CD4-positive, alpha-beta memory T cell (primary cell): ENCODE results near the gene MAB21L3. TPM values are rescaled to one million over a fixed set of nuclear protein-coding genes. Genes with fewer than 3 reads are reported as not detected.

Experiments
- CTCF ChIA-PET: fragments of 350-600 bp; sonication (Branson Sonifier 250); formaldehyde crosslinking; loops from one replicate; lab custom pipeline; 2021; ENCODE audit warnings: inconsistent platforms; ENCODE audit not compliant: partially characterized antibody; lab: Charles Lee
- POLR2A ChIA-PET: fragments of 350-600 bp; sonication (Branson Sonifier 250); formaldehyde crosslinking; loops from one replicate; lab custom pipeline; 2021; ENCODE audit not compliant: partially characterized antibody; lab: Charles Lee
- DNase-seq, 5 donors: peaks; one replicate each; pipeline versions ENCODE4 v3.0.0 to v3.0.0-alpha.2; 2020 to 2022; ENCODE audit warnings: mixed read lengths in 1 of 5
- H3K27ac ChIP-seq: one replicate; pipeline ENCODE4 v1.7.0; 2013; ENCODE audit warnings: low read depth, low read length
- H3K27me3 ChIP-seq: 2 replicates; pipeline ENCODE4 v1.7.0; 2013; ENCODE audit warnings: mild to moderate bottlenecking, low read length, moderate library complexity; ENCODE audit not compliant: insufficient read depth
- H3K36me3 ChIP-seq: 2 replicates; pipeline ENCODE4 v1.7.0; 2013; ENCODE audit warnings: mild to moderate bottlenecking, low read length, moderate library complexity; ENCODE audit not compliant: insufficient read depth
- H3K4me1 ChIP-seq: 2 replicates; pipeline ENCODE4 v1.7.0; 2013; ENCODE audit warnings: mild to moderate bottlenecking, low read length, moderate library complexity; ENCODE audit not compliant: insufficient read depth
- H3K4me3 ChIP-seq, 2 donors: one replicate each; pipeline ENCODE4 v1.7.0; 2013; ENCODE audit warnings: low read length in 2 of 2, mild to moderate bottlenecking in 1 of 2
- H3K9me3 ChIP-seq, 2 donors: one replicate each; pipeline ENCODE4 v1.7.0; 2013; ENCODE audit warnings: low read length in 2 of 2, control low read depth in 1 of 2; ENCODE audit not compliant: control insufficient read depth in 1 of 2
- H3K27ac Mint-ChIP-seq, 7 donors: one replicate each; pipeline ENCODE4 v1.8.0; 2020 to 2021; ENCODE audit warnings: mixed read lengths in 7 of 7, mild to moderate bottlenecking in 6 of 7, inconsistent platforms in 3 of 7, moderate library complexity in 3 of 7
- H3K27me3 Mint-ChIP-seq, 2 donors: one replicate each; pipeline ENCODE4 v1.8.0; 2020 to 2021; ENCODE audit warnings: mixed read lengths in 2 of 2
- H3K36me3 Mint-ChIP-seq, 2 donors: one replicate each; pipeline ENCODE4 v1.8.0; 2020 to 2021; ENCODE audit warnings: mixed read lengths in 2 of 2, inconsistent platforms in 1 of 2, mild to moderate bottlenecking in 1 of 2
- H3K4me1 Mint-ChIP-seq, 4 donors: one replicate each; pipeline ENCODE4 v1.8.0; 2020 to 2021; ENCODE audit warnings: mixed read lengths in 4 of 4, mild to moderate bottlenecking in 1 of 4
- H3K4me3 Mint-ChIP-seq, 8 donors: one replicate each; pipeline ENCODE4 v1.8.0; 2020 to 2021; ENCODE audit warnings: mixed read lengths in 8 of 8, mild to moderate bottlenecking in 7 of 8, moderate library complexity in 6 of 8, inconsistent platforms in 3 of 8
- H3K9me3 Mint-ChIP-seq, 8 donors: one replicate each; pipeline ENCODE4 v1.8.0; 2020 to 2021; ENCODE audit warnings: mixed read lengths in 8 of 8, mild to moderate bottlenecking in 5 of 8, inconsistent platforms in 3 of 8, moderate library complexity in 1 of 8
- intact Hi-C: fragments of 100-400 bp; cut with micrococcal nuclease; formaldehyde crosslinking; loops from one replicate; pipeline ENCODE4 v1.15.1; 2023
- polyA plus RNA-seq, 2 donors: library from polyadenylated mRNA; unstranded; fragments of 300-500 nt; fragmentation: Illumina TruSeq; gene quantifications; one replicate each; pipeline ENCODE4 v1.2.3, GENCODE V29; 2021
- total RNA-seq, 2 experiments: library from RNA; stranded (reverse); gene quantifications; one replicate each; pipeline ENCODE4 v1.2.3, GENCODE V29; 2021

MAB21L3 gene
- total and polyA plus RNA-seq, 4 experiments from 2014 or later: not detected

GRCh38 chr1:116148967-116149366, 37.8 kb downstream of the MAB21L3 start:
- DNase-seq: no peak
- H3K9me3 Mint-ChIP-seq: peaks cover 0 to 9% (median 4%) of the 10 kb centered on the region in 8 donors
- H3K36me3 Mint-ChIP-seq: peaks cover 0 to 4% of the 10 kb centered on the region in 2 donors
- H3K4me3 ChIP-seq: no peak overlapping the region
- peaks cover 10 to 23% (median 15%) of the 10 kb centered on the region in 4 donors for H3K4me1 Mint-ChIP-seq
- no peaks in the 10 kb centered on the region for H3K27me3 ChIP-seq
- intact Hi-C loops: no loop called here
- H3K4me3 Mint-ChIP-seq: no peak overlapping the region
- POLR2A ChIA-PET: no interaction called here
- H3K27ac ChIP-seq: no peak overlapping the region
- H3K36me3 ChIP-seq: no peaks in the 10 kb centered on the region
- CTCF ChIA-PET: interaction anchor here (1.1 to 15.0 kb wide), 5 partner anchors 9 to 350 kb away, joined by 3 to 463 read pairs (median 14); no protein-coding TSS in a partner anchor
- peaks cover 4 to 6% of the 10 kb centered on the region in 2 donors for H3K27me3 Mint-ChIP-seq
- H3K4me1 ChIP-seq: peaks cover 17% of the 10 kb centered on the region
- H3K9me3 ChIP-seq: no peaks in the 10 kb centered on the region
- H3K27ac Mint-ChIP-seq: peak overlapping the region in 1 of 7 donors; percentile 27

GRCh38 chr1:116150368-116150767, 39.2 kb downstream of the MAB21L3 start:
- DNase-seq: no peak
- Histone ChIP-seq H3K4me3 (no peak overlapping the region), H3K27me3 (no peaks in the 10 kb centered on the region), H3K27ac (no peak overlapping the region), H3K9me3 (no peaks in the 10 kb centered on the region), H3K4me1 (peaks cover 17% of the 10 kb centered on the region), H3K36me3 (no peaks in the 10 kb centered on the region)
- intact Hi-C loops: loop anchor here (5.0 kb wide), 2 partner anchors 82 to 227 kb away; no protein-coding TSS in a partner anchor
- ChIA-PET CTCF (interaction anchor here (0.7 to 15.0 kb wide), 12 partner anchors 9 to 445 kb away, joined by 3 to 463 read pairs (median 6); no protein-coding TSS in a partner anchor), POLR2A (interaction anchor here (0.6 to 0.7 kb wide), 3 partner anchors 11 to 424 kb away, joined by 3 to 4 read pairs (median 3); no protein-coding TSS in a partner anchor)
- H3K27ac Mint-ChIP-seq: peak overlapping the region in 4 of 7 donors; percentile 19 to 73 (median 56)
- no peaks in the 10 kb centered on the region for H3K9me3 Mint-ChIP-seq
- H3K4me3 Mint-ChIP-seq: no peak overlapping the region
- H3K4me1 Mint-ChIP-seq: peaks cover 10 to 23% (median 15%) of the 10 kb centered on the region in 4 donors
- no peaks in the 10 kb centered on the region for H3K36me3 Mint-ChIP-seq
- peaks cover 0 to 3% of the 10 kb centered on the region in 2 donors for H3K27me3 Mint-ChIP-seq

GRCh38 chr1:116151739-116152576, 40.8 kb downstream of the MAB21L3 start:
- Histone ChIP-seq H3K27ac (peak overlapping the region; percentile 17), H3K4me3 (peak overlapping the region; percentile 23 to 28), H3K4me1 (peaks cover 17% of the 10 kb centered on the region), H3K9me3 (no peaks in the 10 kb centered on the region), H3K27me3 (no peaks in the 10 kb centered on the region), H3K36me3 (no peaks in the 10 kb centered on the region)
- POLR2A ChIA-PET: interaction anchor here (0.7 to 1.8 kb wide), 3 partner anchors 221 to 908 kb away, joined by 3 to 5 read pairs (median 3); partner anchors contain the start of gene TTF2
- DNase-seq: peak; percentile 72 to 81 (median 76)
- peak overlapping the region; percentile 46 to 87 (median 80) for H3K4me3 Mint-ChIP-seq
- H3K9me3 Mint-ChIP-seq: peaks cover 0 to 6% (median under 1%) of the 10 kb centered on the region in 8 donors
- H3K27ac Mint-ChIP-seq: peak overlapping the region; percentile 81 to 93 (median 88)
- intact Hi-C loops: loop anchor here (1.0 to 5.0 kb wide), 5 partner anchors 16 to 352 kb away; no protein-coding TSS in a partner anchor
- H3K36me3 Mint-ChIP-seq: peaks cover 0 to 1% of the 10 kb centered on the region in 2 donors
- peaks cover 10 to 23% (median 15%) of the 10 kb centered on the region in 4 donors for H3K4me1 Mint-ChIP-seq
- peaks cover 0 to 3% of the 10 kb centered on the region in 2 donors for H3K27me3 Mint-ChIP-seq
- CTCF ChIA-PET: interaction anchor here (0.7 to 15.0 kb wide), 16 partner anchors 9 to 348 kb away, joined by 3 to 463 read pairs (median 4); no protein-coding TSS in a partner anchor

- H3K27ac ChIP-seq: no peak overlapping the region
- peaks cover 8 to 23% (median 15%) of the 10 kb centered on the region in 4 donors for H3K4me1 Mint-ChIP-seq
- ChIA-PET CTCF (interaction anchor here (0.7 to 15.0 kb wide), 15 partner anchors 8 to 347 kb away, joined by 3 to 463 read pairs (median 4); no protein-coding TSS in a partner anchor), POLR2A (interaction anchor here (1.8 kb wide), 1 partner anchor 333 kb away, joined by 5 read pairs; no protein-coding TSS in a partner anchor)
- H3K27ac Mint-ChIP-seq: peak overlapping the region in 4 of 7 donors; percentile 42 to 83 (median 70)
- H3K27me3 ChIP-seq: no peaks in the 10 kb centered on the region
- DNase-seq: no peak
- H3K9me3 Mint-ChIP-seq: peaks cover 0 to 9% (median 3%) of the 10 kb centered on the region in 8 donors
- peaks cover 0 to 1% of the 10 kb centered on the region in 2 donors for H3K36me3 Mint-ChIP-seq
- peak overlapping the region; percentile 23 to 28 for H3K4me3 ChIP-seq
- no peaks in the 10 kb centered on the region for H3K36me3 ChIP-seq
- H3K4me3 Mint-ChIP-seq: peak overlapping the region in 5 of 8 donors; percentile 28 to 61 (median 42)
- H3K4me1 ChIP-seq: peaks cover 17% of the 10 kb centered on the region
- no peaks in the 10 kb centered on the region for H3K9me3 ChIP-seq
- intact Hi-C loops: loop anchor here (1.0 to 5.0 kb wide), 5 partner anchors 16 to 352 kb away; no protein-coding TSS in a partner anchor
- H3K27me3 Mint-ChIP-seq: peaks cover 0 to 3% of the 10 kb centered on the region in 2 donors
Observed at GRCh38 chr1:116152577-116152943, 41.4 kb downstream of the MAB21L3 start.

GRCh38 chr1:116152950-116153691, 41.9 kb downstream of the MAB21L3 start:
- H3K27me3 ChIP-seq: no peaks in the 10 kb centered on the region
- Mint-ChIP-seq H3K27me3 (peaks cover 0 to 3% of the 10 kb centered on the region in 2 donors), H3K4me1 (peaks cover 8 to 23% (median 15%) of the 10 kb centered on the region in 4 donors), H3K27ac (peak overlapping the region in 5 of 7 donors; percentile 16 to 59 (median 48)), H3K4me3 (peak overlapping the region in 1 of 8 donors; percentile 2), H3K9me3 (peaks cover 0 to 13% (median 5%) of the 10 kb centered on the region in 8 donors), H3K36me3 (peaks cover 0 to 1% of the 10 kb centered on the region in 2 donors)
- H3K27ac ChIP-seq: no peak overlapping the region
- CTCF ChIA-PET: interaction anchor here (1.1 to 3.5 kb wide), 5 partner anchors 13 to 346 kb away, joined by 3 to 27 read pairs (median 16); no protein-coding TSS in a partner anchor
- H3K4me3 ChIP-seq: no peak overlapping the region
- no peak for DNase-seq
- intact Hi-C loops: loop anchor here (1.0 to 5.0 kb wide), 5 partner anchors 15 to 351 kb away; no protein-coding TSS in a partner anchor
- POLR2A ChIA-PET: interaction anchor here (0.8 to 1.8 kb wide), 2 partner anchors 15 to 332 kb away, joined by 3 to 5 read pairs; no protein-coding TSS in a partner anchor
- no peaks in the 10 kb centered on the region for H3K9me3 ChIP-seq
- no peaks in the 10 kb centered on the region for H3K36me3 ChIP-seq
- peaks cover 17% of the 10 kb centered on the region for H3K4me1 ChIP-seq

- H3K9me3 Mint-ChIP-seq: peaks cover 0 to 17% (median 7%) of the 10 kb centered on the region in 8 donors
- H3K27ac Mint-ChIP-seq: peak overlapping the region in 4 of 7 donors; percentile 25 to 51 (median 48)
- POLR2A ChIA-PET: interaction anchor here (0.8 to 1.8 kb wide), 3 partner anchors 15 to 332 kb away, joined by 3 to 5 read pairs (median 5); no protein-coding TSS in a partner anchor
- peak overlapping the region in 1 of 8 donors; percentile 2 for H3K4me3 Mint-ChIP-seq
- Histone ChIP-seq H3K4me3 (no peak overlapping the region), H3K4me1 (peaks cover 17% of the 10 kb centered on the region), H3K27ac (no peak overlapping the region), H3K9me3 (no peaks in the 10 kb centered on the region), H3K27me3 (no peaks in the 10 kb centered on the region), H3K36me3 (no peaks in the 10 kb centered on the region)
- H3K36me3 Mint-ChIP-seq: peaks cover 0 to 1% of the 10 kb centered on the region in 2 donors
- H3K4me1 Mint-ChIP-seq: peaks cover 8 to 23% (median 15%) of the 10 kb centered on the region in 4 donors
- peaks cover 0 to 3% of the 10 kb centered on the region in 2 donors for H3K27me3 Mint-ChIP-seq
- DNase-seq: no peak
- intact Hi-C loops: loop anchor here (5.0 kb wide), 2 partner anchors 79 to 224 kb away; no protein-coding TSS in a partner anchor
- CTCF ChIA-PET: interaction anchor here (0.9 to 3.5 kb wide), 7 partner anchors 12 to 346 kb away, joined by 3 to 27 read pairs (median 8); no protein-coding TSS in a partner anchor
Observed at GRCh38 chr1:116153692-116154031, 42.5 kb downstream of the MAB21L3 start.
